ENCODE measurements around the gene IL20RB. TPM values are rescaled to one million over a fixed set of nuclear protein-coding genes. Genes with fewer than 3 reads are reported as not detected.

IL20RB gene
- total and polyA plus RNA-seq, 2 donors (not counting 3 experiments of a cell fraction or from before 2014, with no cell fraction given): 0.79 to 1.6 TPM

DNA sequence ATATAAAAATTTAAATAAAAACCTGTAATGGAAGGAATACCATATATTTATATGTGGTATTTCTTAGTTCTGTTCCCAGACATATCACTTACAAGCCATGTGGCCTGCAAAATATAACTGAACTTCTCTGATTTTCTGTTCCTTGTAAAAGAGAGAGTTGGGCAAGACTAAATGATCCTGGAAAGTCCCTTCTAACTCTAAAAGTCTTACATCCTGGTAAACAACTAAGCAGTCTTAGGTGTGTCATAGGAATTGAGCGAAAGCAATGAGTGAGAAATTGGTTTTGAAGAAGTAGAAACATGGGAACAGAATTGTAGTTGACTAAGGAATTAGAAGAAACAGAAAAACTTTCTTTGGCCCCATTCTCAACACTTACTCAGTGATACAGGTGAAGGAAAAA lies 25.3 kb upstream of the IL20RB start:
- H3K9me1 ChIP-seq (replicated peaks; ENCODE audit: control insufficient read depth, extremely low read depth, insufficient read depth, low read length): no peaks in the 10 kb centered on the region
- POLR2A ChIA-PET: no interaction called here
- no peak overlapping the region for H2AFZ ChIP-seq (ENCODE audit: low read depth, low read length)
- no peak overlapping the region for H3K4me2 ChIP-seq (ENCODE audit: insufficient read depth, low read length)
- CTCF ChIA-PET: interaction anchor here (0.9 to 1.2 kb wide), 2 partner anchors 15 to 19 kb away, joined by 3 read pairs; no protein-coding TSS in a partner anchor
- H3K27me3 ChIP-seq (ENCODE audit: control insufficient read depth in 2 of 2, insufficient read depth in 2 of 2, low read length in 2 of 2): no peaks in the 10 kb centered on the region
- H3K4me1 ChIP-seq (ENCODE audit: control insufficient read depth, extremely low read depth, insufficient read depth, low read length): peaks cover 7% of the 10 kb centered on the region
- no peaks in the 10 kb centered on the region for H3K9me3 ChIP-seq (replicated peaks; ENCODE audit: control insufficient read depth, insufficient read depth, low read length)
- FAIRE-seq: no peak
- intact Hi-C loops (cut with micrococcal nuclease): no loop called here
- peak; percentile 53 for DNase-seq (ENCODE audit: low read depth, low spot score)
- peaks cover 39% of the 10 kb centered on the region for H3K79me2 ChIP-seq (ENCODE audit: control insufficient read depth, insufficient read depth, low read length)
- H3K4me3 ChIP-seq (replicated peaks in 1 of 3; ENCODE audit: insufficient read depth in 1 of 3, low read depth in 1 of 3, low read length in 3 of 3): no peak overlapping the region
- BruUV-seq (replicated peaks): no TSS peak
- no peaks in the 10 kb centered on the region for H4K20me1 ChIP-seq (replicated peaks; ENCODE audit: control insufficient read depth, extremely low read depth, insufficient read depth, low read length)
- dilution Hi-C loops (cut with MboI; ENCODE audit: extremely low pct_ligation_motif_present, low sequenced_read_pairs): no loop called here
- H3K36me3 ChIP-seq (ENCODE audit: control insufficient read depth in 2 of 2, extremely low read depth in 1 of 2, insufficient read depth in 2 of 2, low read length in 2 of 2): peaks cover 2% of the 10 kb centered on the region in 2 experiments
- no peak overlapping the region for H3K9ac ChIP-seq (replicated peaks; ENCODE audit: extremely low read depth, insufficient read depth, low read length)
- TF ChIP-seq EZH2 (IDR thresholded peaks at IDR 0.05; ENCODE audit: borderline replicate concordance, low read depth, low read length, severe bottlenecking): no peak
- TF ChIP-seq FOS (IDR thresholded peaks at IDR 0.05; ENCODE audit: borderline replicate concordance, insufficient read depth, low read length): no peak
- no peak for TF ChIP-seq POLR2AphosphoS5 (IDR thresholded peaks at IDR 0.05; ENCODE audit: insufficient read depth, low read depth, low read length)
- no peak for TF ChIP-seq MYC (IDR thresholded peaks at IDR 0.05; ENCODE audit: low read depth, low read length)
- TF ChIP-seq, protein P1, sequence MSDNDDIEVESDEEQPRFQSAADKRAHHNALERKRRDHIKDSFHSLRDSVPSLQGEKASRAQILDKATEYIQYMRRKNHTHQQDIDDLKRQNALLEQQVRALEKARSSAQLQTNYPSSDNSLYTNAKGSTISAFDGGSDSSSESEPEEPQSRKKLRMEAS (IDR thresholded peaks at IDR 0.05; ENCODE audit: insufficient read depth, insufficient read length): no peak
- TF ChIP-seq, protein P2, sequence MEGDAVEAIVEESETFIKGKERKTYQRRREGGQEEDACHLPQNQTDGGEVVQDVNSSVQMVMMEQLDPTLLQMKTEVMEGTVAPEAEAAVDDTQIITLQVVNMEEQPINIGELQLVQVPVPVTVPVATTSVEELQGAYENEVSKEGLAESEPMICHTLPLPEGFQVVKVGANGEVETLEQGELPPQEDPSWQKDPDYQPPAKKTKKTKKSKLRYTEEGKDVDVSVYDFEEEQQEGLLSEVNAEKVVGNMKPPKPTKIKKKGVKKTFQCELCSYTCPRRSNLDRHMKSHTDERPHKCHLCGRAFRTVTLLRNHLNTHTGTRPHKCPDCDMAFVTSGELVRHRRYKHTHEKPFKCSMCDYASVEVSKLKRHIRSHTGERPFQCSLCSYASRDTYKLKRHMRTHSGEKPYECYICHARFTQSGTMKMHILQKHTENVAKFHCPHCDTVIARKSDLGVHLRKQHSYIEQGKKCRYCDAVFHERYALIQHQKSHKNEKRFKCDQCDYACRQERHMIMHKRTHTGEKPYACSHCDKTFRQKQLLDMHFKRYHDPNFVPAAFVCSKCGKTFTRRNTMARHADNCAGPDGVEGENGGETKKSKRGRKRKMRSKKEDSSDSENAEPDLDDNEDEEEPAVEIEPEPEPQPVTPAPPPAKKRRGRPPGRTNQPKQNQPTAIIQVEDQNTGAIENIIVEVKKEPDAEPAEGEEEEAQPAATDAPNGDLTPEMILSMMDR (IDR thresholded peaks at IDR 0.05; ENCODE audit: extremely low read depth in 1 of 2, insufficient read depth in 1 of 2, low read depth in 1 of 2, low read length in 2 of 2): no peak
- TF ChIP-seq GATA2 (IDR thresholded peaks at IDR 0.05; ENCODE audit: insufficient read depth, insufficient read length, low read depth, low read length): no peak
- no peak for TF ChIP-seq JUN (IDR thresholded peaks at IDR 0.05; ENCODE audit: borderline replicate concordance, insufficient read depth, insufficient read length, low read depth)
- no peak for TF ChIP-seq POLR2A (IDR thresholded peaks at IDR 0.05; ENCODE audit: low read depth, low read length)
- H3K27ac ChIP-seq (ENCODE audit: insufficient read depth, low read depth, low read length): no peak overlapping the region

Measured in endothelial cell of umbilical vein (primary cell).